ENCODE results near the gene FHOD3.

The FHOD3 gene

DNA sequence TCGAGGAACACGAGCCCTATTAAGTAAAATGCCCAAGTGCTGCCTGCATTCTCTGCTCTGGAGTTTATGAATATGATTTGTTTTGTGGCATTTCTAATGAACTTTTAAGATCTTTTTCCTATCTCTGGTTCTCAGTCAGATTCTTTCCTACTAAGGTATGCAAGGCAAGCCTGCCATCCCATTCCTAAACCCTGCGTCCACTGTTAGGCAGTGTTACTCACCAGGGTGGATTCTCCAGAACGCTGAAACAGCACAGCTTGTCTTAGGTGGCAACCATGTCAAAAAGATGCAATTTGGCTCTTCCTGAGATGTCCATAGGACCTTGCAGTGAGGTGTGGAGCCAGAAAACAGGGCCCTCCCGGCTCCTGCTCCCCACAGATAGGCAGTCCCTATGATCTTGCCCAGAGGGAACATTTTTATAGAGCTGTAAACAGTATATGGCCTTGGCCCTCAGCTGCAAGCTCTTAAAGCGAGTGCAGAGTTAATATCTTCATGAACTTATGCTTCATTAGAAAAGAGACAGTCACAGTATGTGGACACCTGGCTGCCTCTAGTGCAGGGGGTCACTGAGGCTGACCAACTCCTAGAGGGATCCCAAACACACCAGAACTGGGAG is 446.9 kb downstream of the FHOD3 start:
- DNase-seq (ENCODE audit: insufficient read length, low spot score) = no peak
- TF ChIP-seq, protein P1, sequence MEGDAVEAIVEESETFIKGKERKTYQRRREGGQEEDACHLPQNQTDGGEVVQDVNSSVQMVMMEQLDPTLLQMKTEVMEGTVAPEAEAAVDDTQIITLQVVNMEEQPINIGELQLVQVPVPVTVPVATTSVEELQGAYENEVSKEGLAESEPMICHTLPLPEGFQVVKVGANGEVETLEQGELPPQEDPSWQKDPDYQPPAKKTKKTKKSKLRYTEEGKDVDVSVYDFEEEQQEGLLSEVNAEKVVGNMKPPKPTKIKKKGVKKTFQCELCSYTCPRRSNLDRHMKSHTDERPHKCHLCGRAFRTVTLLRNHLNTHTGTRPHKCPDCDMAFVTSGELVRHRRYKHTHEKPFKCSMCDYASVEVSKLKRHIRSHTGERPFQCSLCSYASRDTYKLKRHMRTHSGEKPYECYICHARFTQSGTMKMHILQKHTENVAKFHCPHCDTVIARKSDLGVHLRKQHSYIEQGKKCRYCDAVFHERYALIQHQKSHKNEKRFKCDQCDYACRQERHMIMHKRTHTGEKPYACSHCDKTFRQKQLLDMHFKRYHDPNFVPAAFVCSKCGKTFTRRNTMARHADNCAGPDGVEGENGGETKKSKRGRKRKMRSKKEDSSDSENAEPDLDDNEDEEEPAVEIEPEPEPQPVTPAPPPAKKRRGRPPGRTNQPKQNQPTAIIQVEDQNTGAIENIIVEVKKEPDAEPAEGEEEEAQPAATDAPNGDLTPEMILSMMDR (IDR thresholded peaks at IDR 0.05; ENCODE audit: insufficient read depth, missing control alignments) = no peak
- FAIRE-seq = no peak

GRCh38 chr18:36745219-36745975 is 447.9 kb downstream of the FHOD3 start:
- TF ChIP-seq, protein P1 (IDR thresholded peaks at IDR 0.05; ENCODE audit: insufficient read depth, missing control alignments) = no peak
- no peak for FAIRE-seq
- DNase-seq (ENCODE audit: insufficient read length, low spot score) = no peak

GRCh38 chr18:36752929-36753865 is 455.7 kb downstream of the FHOD3 start:
- FAIRE-seq (peak; percentile 51), DNase-seq (ENCODE audit: insufficient read length, low spot score) (no peak)
- TF ChIP-seq, protein P1 (IDR thresholded peaks at IDR 0.05; ENCODE audit: insufficient read depth, missing control alignments) = no peak

DNA sequence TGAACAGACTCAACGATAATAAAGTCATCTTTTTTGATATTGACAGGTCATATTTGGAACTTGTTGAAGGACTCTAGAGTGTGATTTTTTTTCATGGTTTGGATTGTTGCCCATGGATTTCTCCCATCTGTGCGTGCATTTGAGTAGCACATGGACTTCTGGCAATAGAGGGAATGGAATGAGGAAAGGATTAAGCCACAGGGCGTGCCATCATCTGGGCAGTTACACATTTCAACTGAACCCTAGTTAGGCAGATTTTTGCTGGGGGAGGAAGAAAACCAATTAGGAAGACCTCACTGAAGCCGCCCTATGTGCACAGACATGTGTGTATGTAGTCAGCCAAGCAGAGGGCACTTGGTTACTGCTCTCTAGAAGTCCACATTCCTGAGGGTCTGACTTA is 458.7 kb downstream of the FHOD3 start:
- TF ChIP-seq, protein P1 (IDR thresholded peaks at IDR 0.05; ENCODE audit: insufficient read depth, missing control alignments) = no peak
- no peak for DNase-seq (ENCODE audit: insufficient read length, low spot score)

DNA sequence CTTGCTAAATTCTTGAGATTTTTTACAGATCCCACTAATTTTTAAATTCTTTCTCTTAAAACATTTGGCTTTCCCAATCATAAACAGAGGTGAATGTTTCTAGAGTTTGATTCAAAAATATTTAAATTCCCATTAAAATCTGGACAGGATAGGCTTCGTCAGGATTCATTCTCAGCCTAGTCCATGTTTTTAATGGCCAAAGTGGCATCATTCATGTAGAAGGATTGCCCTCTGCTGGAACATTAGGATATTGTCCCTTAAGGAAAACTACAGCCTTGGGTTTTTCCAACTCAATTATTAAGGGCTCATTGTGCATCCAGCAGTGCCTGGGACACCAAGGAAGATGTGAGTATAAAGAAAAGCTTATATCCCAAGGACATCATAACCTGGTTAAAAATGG is 459.6 kb downstream of the FHOD3 start:
- FAIRE-seq (peak; percentile 93), DNase-seq (ENCODE audit: insufficient read length, low spot score) (peak; percentile 41)
- TF ChIP-seq, protein P1 (IDR thresholded peaks at IDR 0.05; ENCODE audit: insufficient read depth, missing control alignments) = peak; percentile 75

More for the DNA sequence above, 458.7 kb downstream of the FHOD3 start:
- FAIRE-seq = no peak

GRCh38 chr18:36757991-36758390 is 460.5 kb downstream of the FHOD3 start:
- FAIRE-seq (no peak), DNase-seq (ENCODE audit: insufficient read length, low spot score) (no peak)
- TF ChIP-seq, protein P1 (IDR thresholded peaks at IDR 0.05; ENCODE audit: insufficient read depth, missing control alignments) = no peak
